ENCODE data around the gene ROBO1. TPM values are rescaled to one million over a fixed set of nuclear protein-coding genes. Genes with fewer than 3 reads are reported as not detected.

ROBO1 gene
- total RNA-seq, 1 experiment from 2014 or later = 33.9 TPM

- no TSS peak for BruUV-seq (replicated peaks)
- H3K9me3 Mint-ChIP-seq (ENCODE audit: low read depth, unreplicated experiment) = peaks cover 3% of the 10 kb centered on the region
- H3K27ac Mint-ChIP-seq (ENCODE audit: unreplicated experiment) = no peak overlapping the region
- CTCF ChIA-PET = interaction anchor here (0.6 kb wide), 1 partner anchor 1512 kb away, joined by 3 read pairs; no protein-coding TSS in a partner anchor
- H3K36me3 Mint-ChIP-seq (ENCODE audit: insufficient read depth, unreplicated experiment) = no peaks in the 10 kb centered on the region
- TF ChIP-seq CTCF (IDR thresholded peaks at IDR 0.05; ENCODE audit: unreplicated experiment) = no peak
- no peaks in the 10 kb centered on the region for H3K27me3 Mint-ChIP-seq (ENCODE audit: unreplicated experiment)
- DNase-seq = no peak
- intact Hi-C loops (cut with micrococcal nuclease; ENCODE audit: unreplicated experiment) = no loop called here
- no peak overlapping the region for H3K4me3 Mint-ChIP-seq (ENCODE audit: low read depth, unreplicated experiment)
- H3K4me1 Mint-ChIP-seq (ENCODE audit: low read depth, unreplicated experiment) = peaks cover 27% of the 10 kb centered on the region
These were observed 400.0 kb downstream of the ROBO1 start for GRCh38 chr3:79367803-79368202.

GRCh38 chr3:79367066-79367465, 400.7 kb downstream of the ROBO1 start:
- no TSS peak for BruUV-seq (replicated peaks)
- Mint-ChIP-seq H3K27ac (ENCODE audit: unreplicated experiment) (no peak overlapping the region), H3K27me3 (ENCODE audit: unreplicated experiment) (no peaks in the 10 kb centered on the region), H3K36me3 (ENCODE audit: insufficient read depth, unreplicated experiment) (no peaks in the 10 kb centered on the region), H3K9me3 (ENCODE audit: low read depth, unreplicated experiment) (no peaks in the 10 kb centered on the region), H3K4me3 (ENCODE audit: low read depth, unreplicated experiment) (no peak overlapping the region), H3K4me1 (ENCODE audit: low read depth, unreplicated experiment) (peaks cover 27% of the 10 kb centered on the region)
- DNase-seq = no peak
- CTCF ChIA-PET = no interaction called here
- intact Hi-C loops (cut with micrococcal nuclease; ENCODE audit: unreplicated experiment) = no loop called here
- no peak for TF ChIP-seq CTCF (IDR thresholded peaks at IDR 0.05; ENCODE audit: unreplicated experiment)

- Mint-ChIP-seq H3K27ac (ENCODE audit: unreplicated experiment) (no peak overlapping the region), H3K4me3 (ENCODE audit: low read depth, unreplicated experiment) (no peak overlapping the region), H3K27me3 (ENCODE audit: unreplicated experiment) (no peaks in the 10 kb centered on the region), H3K4me1 (ENCODE audit: low read depth, unreplicated experiment) (peaks cover 27% of the 10 kb centered on the region), H3K36me3 (ENCODE audit: insufficient read depth, unreplicated experiment) (no peaks in the 10 kb centered on the region), H3K9me3 (ENCODE audit: low read depth, unreplicated experiment) (no peaks in the 10 kb centered on the region)
- intact Hi-C loops (cut with micrococcal nuclease; ENCODE audit: unreplicated experiment) = no loop called here
- DNase-seq = no peak
- CTCF ChIA-PET = no interaction called here
- BruUV-seq (replicated peaks) = no TSS peak
- TF ChIP-seq CTCF (IDR thresholded peaks at IDR 0.05; ENCODE audit: unreplicated experiment) = no peak
These were observed 401.4 kb downstream of the ROBO1 start for GRCh38 chr3:79366414-79366813.

- no peaks in the 10 kb centered on the region for H3K36me3 Mint-ChIP-seq (ENCODE audit: insufficient read depth, unreplicated experiment)
- CTCF ChIA-PET = no interaction called here
- no TSS peak for BruUV-seq (replicated peaks)
- no peak for TF ChIP-seq CTCF (IDR thresholded peaks at IDR 0.05; ENCODE audit: unreplicated experiment)
- H3K4me1 Mint-ChIP-seq (ENCODE audit: low read depth, unreplicated experiment) = peaks cover 27% of the 10 kb centered on the region
- intact Hi-C loops (cut with micrococcal nuclease; ENCODE audit: unreplicated experiment) = loop anchor here (5.0 kb wide), 2 partner anchors 133 to 327 kb away; no protein-coding TSS in a partner anchor
- no peaks in the 10 kb centered on the region for H3K27me3 Mint-ChIP-seq (ENCODE audit: unreplicated experiment)
- no peak overlapping the region for H3K4me3 Mint-ChIP-seq (ENCODE audit: low read depth, unreplicated experiment)
- H3K9me3 Mint-ChIP-seq (ENCODE audit: low read depth, unreplicated experiment) = no peaks in the 10 kb centered on the region
- no peak overlapping the region for H3K27ac Mint-ChIP-seq (ENCODE audit: unreplicated experiment)
- DNase-seq = no peak
These were observed 403.0 kb downstream of the ROBO1 start for GRCh38 chr3:79364784-79365183.
